NCI-H146 treated with DMSO at 0.1 percent for 48 hours (cell line): ENCODE results near the gene TMEM186.
"Not testable (repeated sequence)": the region's sequence is repeated elsewhere in the genome, so short reads cannot be mapped to it uniquely, and the experiment has no call there.

Experiments used
- DNase-seq: peaks from one replicate; lab custom pipeline; 2025; ENCODE audit not compliant: unreplicated experiment; lab: John Stamatoyannopoulos, UW

Gene TMEM186

DNA sequence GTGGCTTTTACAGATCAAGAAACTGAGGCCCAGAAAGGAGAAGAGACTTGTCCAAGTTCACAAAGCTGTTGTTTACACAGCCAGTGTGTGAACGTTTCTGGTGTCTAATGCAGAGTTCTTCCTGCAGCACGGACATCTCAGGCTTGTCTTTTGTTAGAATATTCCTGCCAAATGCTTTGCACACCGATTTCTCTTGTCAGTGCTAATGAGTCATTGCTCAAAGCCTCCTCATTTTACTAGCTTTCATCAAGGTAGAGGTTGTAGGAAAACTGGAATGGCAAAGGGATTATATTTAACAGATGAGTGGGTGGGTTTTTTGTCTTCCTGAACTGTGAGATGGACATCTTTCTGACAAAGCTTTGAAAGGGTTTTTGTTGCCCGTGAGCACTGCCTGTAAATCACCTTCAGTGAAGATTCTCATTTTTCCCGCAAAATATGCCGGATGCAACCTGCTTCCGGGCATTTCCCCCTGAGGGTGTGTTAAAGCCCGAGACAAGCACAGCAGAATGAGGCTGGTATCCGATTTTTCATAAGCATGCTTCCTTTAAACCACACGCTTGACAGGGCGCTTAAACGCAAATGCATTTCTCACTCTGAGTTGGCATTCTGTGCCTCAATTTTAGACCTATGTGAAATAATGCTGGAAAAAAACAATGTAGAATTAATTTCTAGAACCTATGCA, 14.9 kb upstream of the TMEM186 start:
- DNase-seq: no peak

- no peak for DNase-seq
Observed at GRCh38 chr16:8808613-8809353, 11.3 kb upstream of the TMEM186 start.

DNA sequence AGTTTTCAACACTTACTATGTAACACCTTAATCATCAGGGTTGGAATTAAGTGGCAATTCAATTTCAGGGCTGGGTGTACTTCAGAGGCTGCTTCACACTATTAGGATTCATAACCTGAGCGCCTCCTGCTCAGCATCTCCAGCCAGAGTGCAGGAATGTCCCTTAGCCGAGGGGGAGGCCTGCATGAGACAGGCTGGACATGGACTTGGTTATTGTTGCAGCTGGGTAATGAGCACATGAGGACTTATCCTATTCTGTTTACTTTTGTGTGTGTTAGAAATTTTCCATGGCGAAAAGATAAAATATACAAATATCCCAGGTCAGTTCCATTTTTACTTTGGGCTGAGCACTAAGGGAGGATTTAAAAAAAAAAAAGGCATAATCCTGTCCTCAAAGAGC, 10.6 kb upstream of the TMEM186 start:
- no peak for DNase-seq

- DNase-seq: no peak
Observed at GRCh38 chr16:8807189-8807588, 9.8 kb upstream of the TMEM186 start.

- no peak for DNase-seq
Observed at GRCh38 chr16:8806272-8806983, 9.0 kb upstream of the TMEM186 start.

DNA sequence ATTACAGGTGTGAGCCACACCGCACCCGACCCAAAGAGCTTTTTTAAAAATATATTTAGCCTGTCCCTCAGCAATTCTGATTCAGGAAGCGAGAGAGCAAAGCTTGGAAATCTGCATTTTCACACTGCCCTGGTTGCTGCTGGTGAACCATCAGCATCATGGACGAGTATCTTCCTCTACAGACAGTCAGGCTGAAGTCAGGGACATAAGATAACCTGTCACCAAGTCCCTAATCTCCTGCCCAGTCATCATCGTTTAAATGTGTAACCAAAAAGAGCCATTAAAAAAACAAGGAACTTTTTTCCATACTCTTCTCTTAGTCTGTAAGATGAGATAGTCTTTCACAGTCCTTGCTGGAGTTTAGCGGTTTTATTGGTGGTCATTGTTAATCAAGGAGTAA, 6.9 kb upstream of the TMEM186 start:
- no peak for DNase-seq

GRCh38 chr16:8803733-8804132, 6.3 kb upstream of the TMEM186 start:
- not testable (repeated sequence) for DNase-seq

- DNase-seq: no peak
Observed at GRCh38 chr16:8801701-8802100, 4.3 kb upstream of the TMEM186 start.

DNA sequence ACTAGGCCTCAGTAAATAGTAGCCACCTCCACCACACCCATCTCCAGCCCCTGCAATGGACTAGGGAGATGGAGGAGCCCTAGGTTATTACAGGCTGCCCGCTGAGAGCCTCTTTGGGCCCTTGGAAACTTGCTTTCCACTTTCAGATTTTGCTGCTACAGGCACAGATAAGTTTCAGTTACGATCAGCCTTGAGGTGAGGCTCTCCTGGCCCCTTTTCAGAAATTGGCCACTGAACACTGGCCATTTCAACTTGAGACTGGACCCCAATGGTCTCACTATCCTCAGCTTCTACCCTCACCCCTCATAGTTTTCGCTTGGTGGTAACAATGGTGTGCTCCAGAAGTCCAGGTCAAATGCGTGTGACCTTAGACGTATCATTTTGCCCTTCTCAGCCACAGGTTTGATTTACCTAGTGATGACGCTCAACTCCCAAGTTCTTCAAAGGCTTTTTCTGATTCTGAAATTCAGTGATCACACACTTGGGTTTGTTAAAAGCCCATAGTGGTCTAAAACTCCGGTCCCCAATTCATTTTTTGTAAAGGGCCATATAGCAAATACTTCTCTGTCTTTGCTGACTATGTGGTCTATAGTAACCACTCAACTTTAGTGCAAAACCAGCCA, 1.2 kb upstream of the TMEM186 start:
- no peak for DNase-seq

- no peak for DNase-seq
Observed at GRCh38 chr16:8798174-8798527, 712 bp upstream of the TMEM186 start.

DNA sequence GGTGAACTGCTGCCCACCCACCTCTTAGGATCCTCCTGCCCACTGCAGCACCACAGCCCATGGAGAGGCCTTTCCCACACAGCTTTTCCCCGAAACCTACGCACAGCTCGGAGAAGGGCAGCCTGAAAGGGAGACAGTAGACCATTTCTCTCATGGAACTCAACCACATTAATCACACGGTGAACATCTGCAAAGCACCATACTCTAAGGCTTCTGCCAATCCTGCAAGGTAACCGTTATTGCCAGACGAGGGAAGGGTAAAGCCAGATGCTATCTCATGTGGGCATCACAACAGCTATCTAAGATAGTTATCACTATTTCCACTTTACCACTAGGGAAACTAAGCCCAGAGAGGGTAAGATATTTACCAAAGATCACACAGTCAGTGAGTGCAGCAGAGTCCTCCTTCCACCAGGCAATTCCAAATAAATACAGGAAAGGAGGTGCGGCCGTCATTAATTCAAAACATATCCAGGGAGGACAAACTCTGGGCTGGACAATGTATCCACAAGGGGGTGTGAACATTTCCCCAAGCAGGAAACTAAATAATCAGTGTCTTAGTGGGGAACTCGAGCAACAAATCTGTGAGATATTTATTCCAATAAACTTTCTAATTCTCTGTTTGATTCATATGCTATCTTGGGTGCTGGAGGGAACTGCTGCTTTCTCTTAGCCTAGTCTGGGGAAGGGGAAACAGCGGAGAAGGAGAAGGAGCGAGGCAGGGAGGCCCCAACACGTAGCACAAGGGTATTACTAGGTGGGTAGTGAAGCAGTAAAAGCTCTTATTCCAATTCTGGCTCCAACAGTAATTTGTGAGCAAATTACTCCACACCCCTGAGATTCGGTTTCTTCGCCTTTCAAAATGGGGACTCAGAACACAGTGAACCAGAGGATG, 723 bp downstream of the TMEM186 start:
- no peak for DNase-seq

DNA sequence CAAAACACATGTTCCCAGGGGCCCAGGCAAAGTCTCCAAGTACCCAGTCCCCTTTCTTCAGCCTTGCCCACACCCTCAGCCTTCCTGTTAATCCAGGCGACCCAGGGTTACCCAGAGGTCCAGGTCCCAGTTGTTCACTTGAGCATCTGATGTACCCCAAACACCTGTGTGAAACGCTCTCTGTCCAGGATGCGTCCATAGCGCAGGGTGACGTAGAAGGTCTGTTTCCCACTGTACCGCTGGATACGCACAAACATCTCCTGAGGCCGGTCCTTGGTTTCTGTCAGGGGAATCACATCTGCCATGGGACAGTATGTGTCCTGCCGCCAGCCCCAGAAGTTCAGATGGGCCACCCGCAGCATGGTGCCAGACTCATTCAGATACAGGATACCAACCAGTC, 1.6 kb downstream of the TMEM186 start:
- DNase-seq: no peak

DNA sequence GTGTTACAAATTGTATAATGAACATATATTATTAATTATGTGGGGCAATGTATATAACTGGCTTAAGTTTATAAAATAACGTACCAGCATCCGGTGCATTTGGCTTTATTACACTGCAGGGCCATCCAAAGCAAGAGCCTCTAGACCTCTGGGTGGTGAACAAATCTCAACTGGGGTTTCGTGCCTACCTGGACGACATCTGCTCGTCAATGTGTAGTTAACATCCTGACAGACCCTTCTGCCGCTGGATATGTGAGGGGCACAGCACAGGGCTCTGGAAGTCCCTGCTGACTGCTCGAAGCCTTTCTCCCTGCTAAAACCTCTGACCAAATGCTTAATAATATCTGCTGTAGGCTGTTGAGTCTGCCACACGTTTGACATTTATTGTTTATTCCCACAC, 2.3 kb downstream of the TMEM186 start:
- DNase-seq: no peak

GRCh38 chr16:8788578-8789172, 8.8 kb downstream of the TMEM186 start:
- DNase-seq: no peak

DNA sequence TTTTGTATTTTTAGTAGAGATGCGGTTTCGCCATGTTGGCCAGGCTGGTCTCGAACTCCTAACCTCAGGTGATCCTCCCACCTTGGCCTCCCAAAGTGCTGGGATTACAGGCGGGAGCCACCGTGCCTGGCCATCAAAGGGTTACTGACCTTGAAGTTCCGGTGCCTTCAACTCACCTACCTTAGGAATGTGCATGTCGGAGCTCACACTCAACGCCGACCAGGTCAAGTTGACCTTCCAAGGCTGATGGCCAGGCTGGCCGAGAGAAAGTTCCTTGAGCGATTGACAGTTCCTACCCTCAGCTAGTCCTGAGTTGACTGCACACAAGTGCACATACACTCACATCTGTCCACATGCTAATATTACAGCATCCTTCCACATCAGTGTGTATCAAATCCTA, 11.1 kb downstream of the TMEM186 start:
- DNase-seq: not testable (repeated sequence)

GRCh38 chr16:8785408-8785807, 12.0 kb downstream of the TMEM186 start:
- DNase-seq: no peak

- no peak for DNase-seq
Observed at GRCh38 chr16:8782673-8783072, 14.8 kb downstream of the TMEM186 start.

DNA sequence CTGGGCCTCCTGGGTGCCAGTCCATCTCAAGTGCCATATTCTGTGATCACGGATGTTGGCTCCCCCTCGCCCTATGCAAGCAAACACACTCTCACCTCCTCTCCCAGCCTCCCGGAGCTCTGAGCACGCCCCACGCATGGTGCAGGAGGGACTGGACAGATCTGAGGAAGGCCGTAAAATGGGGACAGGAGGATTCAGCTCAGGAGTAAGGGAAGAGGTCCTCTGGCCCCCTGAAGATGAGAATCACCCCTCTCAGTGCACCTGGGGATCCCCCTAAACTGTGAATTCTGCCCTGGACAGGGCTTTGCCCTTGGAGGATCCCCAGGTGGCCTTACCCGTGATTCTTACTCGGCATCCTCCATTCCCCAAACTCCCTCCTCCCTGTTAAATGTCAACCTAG, 15.6 kb downstream of the TMEM186 start:
- no peak for DNase-seq

GRCh38 chr16:8777217-8777616, 20.2 kb downstream of the TMEM186 start:
- no peak for DNase-seq

GRCh38 chr16:8776129-8776584, 21.3 kb downstream of the TMEM186 start:
- DNase-seq: no peak
